ENCODE measurements around the gene ZFYVE28. TPM values are rescaled to one million over a fixed set of nuclear protein-coding genes. Genes with fewer than 3 reads are reported as not detected.

ZFYVE28 gene
- total RNA-seq, 5 donors from 2014 or later (not counting 1 experiment from before 2014, with no cell fraction given) = 33.4 to 56.2 (median 45.4) TPM

DNA sequence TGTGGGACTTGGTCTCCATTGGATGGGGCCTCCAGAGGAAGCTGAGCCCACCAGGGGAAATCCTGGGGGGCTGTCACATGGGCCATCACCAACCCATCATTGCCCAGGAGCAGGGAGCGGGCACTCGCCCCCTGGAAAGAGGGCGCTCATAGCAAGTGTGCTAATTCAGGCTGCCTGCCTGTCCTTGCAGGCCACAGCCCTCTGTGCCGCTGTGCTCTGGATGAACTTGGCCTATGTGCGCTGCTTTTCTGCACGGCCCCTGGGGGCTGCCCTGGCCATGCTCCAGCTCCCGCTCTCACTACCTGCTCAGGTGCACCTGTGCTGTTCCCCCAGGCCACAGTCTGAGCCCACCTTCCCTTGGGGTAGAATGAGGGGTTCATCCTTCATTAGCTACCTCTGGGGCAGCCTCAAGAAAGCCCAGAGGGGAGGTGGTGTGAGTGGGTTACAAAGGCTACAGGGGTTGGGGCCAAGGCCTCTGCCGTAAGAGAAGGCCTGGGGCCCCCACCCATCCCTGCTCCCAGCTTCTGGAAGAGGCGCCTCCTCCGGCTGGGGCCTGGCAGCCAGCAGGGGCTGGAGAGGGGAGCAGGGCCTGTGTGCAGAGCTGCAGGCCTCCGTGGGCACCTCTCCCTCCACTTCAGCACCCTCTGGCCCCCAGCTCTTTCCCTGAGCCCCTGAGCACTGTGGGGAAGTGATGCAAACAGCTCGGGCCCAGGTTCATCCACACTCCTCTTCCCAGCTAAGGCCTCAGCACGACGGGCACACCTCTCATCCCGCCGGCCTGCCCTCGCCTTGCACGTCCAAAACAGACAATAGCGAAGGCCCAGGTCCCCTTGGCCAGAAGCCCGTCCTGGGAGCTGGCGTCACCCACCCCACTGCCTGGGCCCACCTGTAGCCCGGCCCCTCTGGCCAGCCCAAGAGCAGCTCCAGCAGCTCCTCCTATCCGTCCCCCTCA, 9.2 kb upstream of the ZFYVE28 start:
- H3K36me3 ChIP-seq (ENCODE audit: control insufficient read depth in 2 of 2, extremely low read depth in 1 of 2, insufficient read depth in 1 of 2, low read length in 1 of 2) = no peaks in the 10 kb centered on the region
- ChIA-PET CTCF (no interaction called here), POLR2A (no interaction called here)
- 88% methylated on average over 18 of the region's 23 CpGs for WGBS (ENCODE audit: insufficient coverage)
- DNase-seq (no peak), ATAC-seq (replicated peaks in 1 of 4) (no peak)
- no peaks in the 10 kb centered on the region for H3K4me1 Mint-ChIP-seq
- no peaks in the 10 kb centered on the region for H3K9me3 ChIP-seq
- no peak overlapping the region for H3K27ac Mint-ChIP-seq
- H3K4me1 ChIP-seq (ENCODE audit: control insufficient read depth in 1 of 2, extremely low read depth in 1 of 2, insufficient read depth in 2 of 2, low read length in 2 of 2) = no peaks in the 10 kb centered on the region
- no peak overlapping the region for H3K4me3 Mint-ChIP-seq
- H3K27me3 Mint-ChIP-seq = peaks cover 0 to 7% of the 10 kb centered on the region in 2 donors
- no peaks in the 10 kb centered on the region for H3K36me3 Mint-ChIP-seq
- H3K27ac ChIP-seq (ENCODE audit: low read length) = no peak overlapping the region
- no peak overlapping the region for H3K4me3 ChIP-seq (ENCODE audit: control insufficient read depth in 1 of 2, extremely low read depth in 1 of 2, low read length in 1 of 2)
- H3K27me3 ChIP-seq (replicated peaks in 1 of 2; ENCODE audit: control insufficient read depth in 2 of 2, extremely low read depth in 1 of 2, insufficient read depth in 2 of 2, low read length in 1 of 2) = peaks cover 0 to 25% of the 10 kb centered on the region in 2 experiments
- H3K9me3 Mint-ChIP-seq = no peaks in the 10 kb centered on the region

GRCh38 chr4:2426711-2427275, 8.3 kb upstream of the ZFYVE28 start:
- WGBS (ENCODE audit: insufficient coverage) = 80% methylated on average over 1 of the region's 13 CpGs

DNA sequence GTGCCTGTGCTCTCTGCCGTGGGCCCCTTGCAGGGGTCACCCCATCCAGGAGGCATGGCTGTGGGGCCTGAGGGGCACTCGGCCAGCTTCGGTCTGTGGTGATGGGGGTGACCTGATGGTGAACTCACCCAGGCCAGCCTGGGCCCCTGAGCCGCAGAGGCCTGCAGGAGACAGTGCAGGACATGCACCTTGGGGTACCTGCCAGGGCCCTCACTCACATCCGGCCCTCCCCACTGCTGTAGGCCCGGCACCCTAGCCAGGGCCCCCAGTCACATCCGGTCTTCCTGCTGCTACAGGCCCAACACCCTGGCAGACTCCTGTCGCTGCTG, 7.6 kb upstream of the ZFYVE28 start:
- Histone ChIP-seq H3K4me1 (ENCODE audit: control insufficient read depth in 1 of 2, extremely low read depth in 1 of 2, insufficient read depth in 2 of 2, low read length in 2 of 2) (no peaks in the 10 kb centered on the region), H3K4me3 (ENCODE audit: control insufficient read depth in 1 of 2, extremely low read depth in 1 of 2, low read length in 1 of 2) (no peak overlapping the region), H3K36me3 (ENCODE audit: control insufficient read depth in 2 of 2, extremely low read depth in 1 of 2, insufficient read depth in 1 of 2, low read length in 1 of 2) (no peaks in the 10 kb centered on the region), H3K9me3 (no peaks in the 10 kb centered on the region), H3K27ac (ENCODE audit: low read length) (no peak overlapping the region), H3K27me3 (replicated peaks in 1 of 2; ENCODE audit: control insufficient read depth in 2 of 2, extremely low read depth in 1 of 2, insufficient read depth in 2 of 2, low read length in 1 of 2) (peaks cover 0 to 39% of the 10 kb centered on the region in 2 experiments)
- no peak for ATAC-seq (replicated peaks in 1 of 4)
- Mint-ChIP-seq H3K27me3 (peaks cover 0 to 18% of the 10 kb centered on the region in 2 donors), H3K36me3 (no peaks in the 10 kb centered on the region), H3K27ac (no peak overlapping the region), H3K4me3 (no peak overlapping the region), H3K9me3 (no peaks in the 10 kb centered on the region), H3K4me1 (no peaks in the 10 kb centered on the region)
- WGBS (ENCODE audit: insufficient coverage) = 90% methylated on average over 6 of the region's 8 CpGs
- DNase-seq = no peak
- ChIA-PET POLR2A (no interaction called here), CTCF (no interaction called here)

More at GRCh38 chr4:2426711-2427275, 8.3 kb upstream of the ZFYVE28 start:
- ATAC-seq (replicated peaks in 1 of 4) = no peak
- Mint-ChIP-seq H3K4me1 (no peaks in the 10 kb centered on the region), H3K27me3 (peaks cover 0 to 13% of the 10 kb centered on the region in 2 donors), H3K36me3 (no peaks in the 10 kb centered on the region), H3K9me3 (no peaks in the 10 kb centered on the region), H3K27ac (no peak overlapping the region), H3K4me3 (no peak overlapping the region)
- Histone ChIP-seq H3K27ac (ENCODE audit: low read length) (no peak overlapping the region), H3K4me3 (ENCODE audit: control insufficient read depth in 1 of 2, extremely low read depth in 1 of 2, low read length in 1 of 2) (no peak overlapping the region), H3K27me3 (replicated peaks in 1 of 2; ENCODE audit: control insufficient read depth in 2 of 2, extremely low read depth in 1 of 2, insufficient read depth in 2 of 2, low read length in 1 of 2) (peaks cover 0 to 33% of the 10 kb centered on the region in 2 experiments), H3K9me3 (no peaks in the 10 kb centered on the region), H3K4me1 (ENCODE audit: control insufficient read depth in 1 of 2, extremely low read depth in 1 of 2, insufficient read depth in 2 of 2, low read length in 2 of 2) (no peaks in the 10 kb centered on the region), H3K36me3 (ENCODE audit: control insufficient read depth in 2 of 2, extremely low read depth in 1 of 2, insufficient read depth in 1 of 2, low read length in 1 of 2) (no peaks in the 10 kb centered on the region)
- no peak for DNase-seq
- ChIA-PET CTCF (no interaction called here), POLR2A (no interaction called here)

GRCh38 chr4:2425386-2426068, 7.1 kb upstream of the ZFYVE28 start:
- H3K27ac Mint-ChIP-seq = no peak overlapping the region
- WGBS (ENCODE audit: insufficient coverage) = 93% methylated on average over 12 of the region's 13 CpGs
- Histone ChIP-seq H3K4me1 (ENCODE audit: control insufficient read depth in 1 of 2, extremely low read depth in 1 of 2, insufficient read depth in 2 of 2, low read length in 2 of 2) (no peaks in the 10 kb centered on the region), H3K36me3 (ENCODE audit: control insufficient read depth in 2 of 2, extremely low read depth in 1 of 2, insufficient read depth in 1 of 2, low read length in 1 of 2) (no peaks in the 10 kb centered on the region), H3K27ac (ENCODE audit: low read length) (no peak overlapping the region), H3K27me3 (replicated peaks in 1 of 2; ENCODE audit: control insufficient read depth in 2 of 2, extremely low read depth in 1 of 2, insufficient read depth in 2 of 2, low read length in 1 of 2) (peaks cover 3 to 44% of the 10 kb centered on the region in 2 experiments), H3K4me3 (ENCODE audit: control insufficient read depth in 1 of 2, extremely low read depth in 1 of 2, low read length in 1 of 2) (no peak overlapping the region), H3K9me3 (no peaks in the 10 kb centered on the region)
- DNase-seq (no peak), ATAC-seq (replicated peaks in 1 of 4) (no peak)
- no peaks in the 10 kb centered on the region for H3K36me3 Mint-ChIP-seq
- H3K4me1 Mint-ChIP-seq = peaks cover 0 to 4% (median 2%) of the 10 kb centered on the region in 3 donors
- H3K9me3 Mint-ChIP-seq = no peaks in the 10 kb centered on the region
- CTCF ChIA-PET = interaction anchor here in 1 of 2 donors (0.6 kb wide), 1 partner anchor 15 kb away, joined by 13 read pairs; no protein-coding TSS in a partner anchor
- H3K4me3 Mint-ChIP-seq = no peak overlapping the region
- peaks cover 3 to 22% of the 10 kb centered on the region in 2 donors for H3K27me3 Mint-ChIP-seq
- POLR2A ChIA-PET = interaction anchor here in 1 of 2 donors (0.5 kb wide), 1 partner anchor 21 kb away, joined by 17 read pairs; no protein-coding TSS in a partner anchor

DNA sequence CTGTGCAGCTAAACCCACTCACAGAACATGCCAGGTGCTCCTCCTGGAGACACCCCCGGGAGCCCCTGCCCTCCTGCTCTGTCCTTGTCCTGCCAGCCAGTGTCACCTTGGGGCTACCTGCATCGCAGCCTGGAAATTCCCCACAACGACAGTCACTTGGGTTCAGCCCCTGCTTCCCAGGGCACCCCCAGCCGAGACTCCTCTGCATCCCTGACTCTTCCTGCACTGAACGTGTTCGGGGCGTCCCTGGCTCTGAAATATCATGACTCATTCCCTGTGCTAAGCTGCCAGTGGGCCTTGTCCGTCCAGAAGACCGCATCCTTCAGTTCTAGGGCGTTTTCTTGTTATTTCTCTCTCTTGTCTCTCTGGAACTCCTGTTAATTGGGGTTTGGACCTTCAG, 6.1 kb upstream of the ZFYVE28 start:
- peaks cover 7 to 44% of the 10 kb centered on the region in 2 experiments for H3K27me3 ChIP-seq (replicated peaks in 1 of 2; ENCODE audit: control insufficient read depth in 2 of 2, extremely low read depth in 1 of 2, insufficient read depth in 2 of 2, low read length in 1 of 2)
- ChIA-PET CTCF (no interaction called here), POLR2A (no interaction called here)
- no peak overlapping the region for H3K4me3 Mint-ChIP-seq
- no peaks in the 10 kb centered on the region for H3K9me3 Mint-ChIP-seq
- no peaks in the 10 kb centered on the region for H3K36me3 Mint-ChIP-seq
- H3K27ac ChIP-seq (ENCODE audit: low read length) = no peak overlapping the region
- peaks cover 10 to 25% of the 10 kb centered on the region in 2 donors for H3K27me3 Mint-ChIP-seq
- no peak overlapping the region for H3K27ac Mint-ChIP-seq
- WGBS (ENCODE audit: insufficient coverage) = 79% methylated on average over 9 of the region's 10 CpGs
- H3K36me3 ChIP-seq (ENCODE audit: control insufficient read depth in 2 of 2, extremely low read depth in 1 of 2, insufficient read depth in 1 of 2, low read length in 1 of 2) = no peaks in the 10 kb centered on the region
- peaks cover 7 to 12% (median 9%) of the 10 kb centered on the region in 3 donors for H3K4me1 Mint-ChIP-seq
- H3K9me3 ChIP-seq = no peaks in the 10 kb centered on the region
- H3K4me3 ChIP-seq (ENCODE audit: control insufficient read depth in 1 of 2, extremely low read depth in 1 of 2, low read length in 1 of 2) = no peak overlapping the region
- DNase-seq (no peak), ATAC-seq (replicated peaks in 1 of 4) (no peak)
- peaks cover 0 to 5% of the 10 kb centered on the region in 2 experiments for H3K4me1 ChIP-seq (ENCODE audit: control insufficient read depth in 1 of 2, extremely low read depth in 1 of 2, insufficient read depth in 2 of 2, low read length in 2 of 2)

- H3K4me3 Mint-ChIP-seq = no peak overlapping the region
- no peak for DNase-seq
These were observed 5.2 kb upstream of the ZFYVE28 start for GRCh38 chr4:2423695-2424094.

More at GRCh38 chr4:2423695-2424094, 5.2 kb upstream of the ZFYVE28 start:
- no peak overlapping the region for H3K4me3 ChIP-seq (ENCODE audit: control insufficient read depth in 1 of 2, extremely low read depth in 1 of 2, low read length in 1 of 2)
- Mint-ChIP-seq H3K27ac (no peak overlapping the region), H3K27me3 (peaks cover 10 to 24% of the 10 kb centered on the region in 2 donors), H3K36me3 (no peaks in the 10 kb centered on the region), H3K9me3 (no peaks in the 10 kb centered on the region), H3K4me1 (peaks cover 13 to 20% (median 15%) of the 10 kb centered on the region in 3 donors)
- WGBS (ENCODE audit: insufficient coverage) = 93% methylated on average over 4 of the region's 10 CpGs
- peaks cover 7 to 44% of the 10 kb centered on the region in 2 experiments for H3K27me3 ChIP-seq (replicated peaks in 1 of 2; ENCODE audit: control insufficient read depth in 2 of 2, extremely low read depth in 1 of 2, insufficient read depth in 2 of 2, low read length in 1 of 2)
- POLR2A ChIA-PET = no interaction called here
- CTCF ChIA-PET = no interaction called here
- H3K4me1 ChIP-seq (ENCODE audit: control insufficient read depth in 1 of 2, extremely low read depth in 1 of 2, insufficient read depth in 2 of 2, low read length in 2 of 2) = peaks cover 4 to 11% of the 10 kb centered on the region in 2 experiments
- no peaks in the 10 kb centered on the region for H3K9me3 ChIP-seq
- ATAC-seq (replicated peaks in 1 of 4) = no peak
- H3K36me3 ChIP-seq (ENCODE audit: control insufficient read depth in 2 of 2, extremely low read depth in 1 of 2, insufficient read depth in 1 of 2, low read length in 1 of 2) = no peaks in the 10 kb centered on the region
- H3K27ac ChIP-seq (ENCODE audit: low read length) = no peak overlapping the region
